ENCODE results near the gene RASSF7.

- no peak for TF ChIP-seq CTCF (IDR thresholded peaks at IDR 0.05)
- TF ChIP-seq POLR2A (IDR thresholded peaks at IDR 0.05): no peak
These were observed 27.7 kb upstream of the RASSF7 start for GRCh38 chr11:532986-533585.
